Activated T-cell treated with anti-CD3 and anti-CD28 coated beads, Interleukin-2, amount 50 U/mL, for 72 hours (primary cell): Measurements from ENCODE around the gene ATF2. TPM values are rescaled to one million over a fixed set of nuclear protein-coding genes. Genes with fewer than 3 reads are reported as not detected.
A peak's percentile ranks its signal among the peaks of the same experiment; 100 is the strongest.
"Not testable (repeated sequence)": the region's sequence is repeated elsewhere in the genome, so short reads cannot be mapped to it uniquely, and the experiment has no call there.

Source experiments
- ATAC-seq, 2 donors: fragments of 150-1000 bp; cut with Tn5 transposase; replicated peaks in 1 of 2; 2 replicates each; pipeline ENCODE4 v1.10.0; 2021; ENCODE audit warnings: moderate library complexity in 2 of 2, mild to moderate bottlenecking in 1 of 2
- DNase-seq, 2 donors: peaks; one replicate each; pipeline ENCODE4 v3.0.0; 2021 to 2022; ENCODE audit warnings: mixed read lengths in 1 of 2
- H3K27ac Mint-ChIP-seq: one replicate; pipeline ENCODE4 v1.8.0; 2022; ENCODE audit warnings: mild to moderate bottlenecking, moderate library complexity, mixed read lengths
- H3K27me3 Mint-ChIP-seq: one replicate; pipeline ENCODE4 v1.8.0; 2022; ENCODE audit warnings: low read depth, mixed read lengths
- H3K36me3 Mint-ChIP-seq, 2 donors: one replicate each; pipeline ENCODE4 v1.8.0; 2022; ENCODE audit warnings: mixed read lengths in 2 of 2, mild to moderate bottlenecking in 1 of 2; ENCODE audit not compliant: insufficient read depth in 2 of 2
- H3K4me1 Mint-ChIP-seq: one replicate; pipeline ENCODE4 v1.8.0; 2022; ENCODE audit warnings: low read depth, mixed read lengths
- H3K4me3 Mint-ChIP-seq, 2 donors: one replicate each; pipeline ENCODE4 v1.8.0; 2022; ENCODE audit warnings: mild to moderate bottlenecking in 2 of 2, mixed read lengths in 2 of 2, moderate library complexity in 2 of 2
- H3K9me3 Mint-ChIP-seq, 2 donors: one replicate each; pipeline ENCODE4 v1.8.0; 2022; ENCODE audit warnings: mixed read lengths in 2 of 2
- total RNA-seq, 2 donors: library from RNA; stranded (reverse); gene quantifications; one replicate each; pipeline ENCODE4 v1.2.3, GENCODE V29; 2022

Gene ATF2
- total RNA-seq, 2 donors from 2014 or later = 65.8 to 67.0 TPM

- not testable (repeated sequence) for H3K9me3 Mint-ChIP-seq, DNase-seq, H3K4me3 Mint-ChIP-seq, H3K4me1 Mint-ChIP-seq, H3K27ac Mint-ChIP-seq, ATAC-seq, H3K27me3 Mint-ChIP-seq
- H3K36me3 Mint-ChIP-seq = peaks cover 5 to 12% of the 10 kb centered on the region in 2 donors
Observed at GRCh38 chr2:175108091-175108490, 59.9 kb downstream of the ATF2 start.

GRCh38 chr2:175107146-175107545 is 60.9 kb downstream of the ATF2 start:
- ATAC-seq = no peak
- no peak for DNase-seq
- Mint-ChIP-seq H3K4me1 (no peaks in the 10 kb centered on the region), H3K9me3 (no peaks in the 10 kb centered on the region), H3K27me3 (no peaks in the 10 kb centered on the region), H3K4me3 (no peak overlapping the region), H3K36me3 (peaks cover 5 to 10% of the 10 kb centered on the region in 2 donors), H3K27ac (no peak overlapping the region)

DNA sequence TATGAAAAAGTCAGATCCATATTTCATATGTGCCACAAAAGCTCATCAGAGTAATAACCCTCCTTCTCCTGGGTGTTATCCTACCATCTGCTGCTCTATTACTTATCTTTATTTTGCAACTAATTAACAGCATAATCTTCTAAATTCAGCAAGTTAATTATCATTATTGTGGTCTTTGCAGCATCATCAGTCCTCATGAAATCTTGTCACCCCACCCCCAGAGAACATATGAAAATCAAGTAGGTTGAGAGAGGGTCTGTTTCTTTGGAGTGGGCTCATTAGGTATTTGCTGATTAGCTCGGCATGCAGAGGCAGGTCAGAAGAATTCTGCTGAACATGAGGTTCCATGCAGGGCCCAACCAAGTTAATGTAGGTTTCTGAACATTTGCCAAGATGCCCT is 64.8 kb downstream of the ATF2 start:
- Mint-ChIP-seq H3K9me3 (no peaks in the 10 kb centered on the region), H3K36me3 (peaks cover 2 to 6% of the 10 kb centered on the region in 2 donors), H3K27ac (no peak overlapping the region), H3K4me3 (no peak overlapping the region), H3K4me1 (no peaks in the 10 kb centered on the region), H3K27me3 (no peaks in the 10 kb centered on the region)
- ATAC-seq (no peak), DNase-seq (no peak)

DNA sequence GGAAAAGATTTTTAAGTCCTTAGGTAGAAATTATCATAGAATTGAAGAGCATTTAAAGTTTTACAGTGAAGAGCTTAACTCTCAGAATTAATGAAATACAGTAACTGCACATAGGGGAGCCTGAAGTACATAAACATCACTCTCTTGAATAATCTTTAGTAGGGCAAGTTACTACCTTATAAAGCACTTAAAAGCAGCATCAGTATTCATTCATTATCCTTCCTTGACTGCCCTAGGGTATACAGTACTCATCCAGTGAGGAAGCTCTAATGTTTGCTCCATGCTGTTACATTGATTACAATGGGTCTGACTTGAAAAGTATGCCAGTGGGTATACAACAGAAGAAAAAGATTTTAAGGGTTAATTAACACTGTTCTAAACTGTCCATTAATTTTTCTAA is 66.5 kb downstream of the ATF2 start:
- no peaks in the 10 kb centered on the region for H3K27me3 Mint-ChIP-seq
- H3K27ac Mint-ChIP-seq = no peak overlapping the region
- no peaks in the 10 kb centered on the region for H3K9me3 Mint-ChIP-seq
- peaks cover 2% of the 10 kb centered on the region in 2 donors for H3K36me3 Mint-ChIP-seq
- ATAC-seq (no peak), DNase-seq (no peak)
- H3K4me3 Mint-ChIP-seq = no peak overlapping the region
- H3K4me1 Mint-ChIP-seq = no peaks in the 10 kb centered on the region

- ATAC-seq = no peak
- Mint-ChIP-seq H3K27ac (no peak overlapping the region), H3K4me1 (no peaks in the 10 kb centered on the region), H3K4me3 (no peak overlapping the region), H3K36me3 (peaks cover 0 to 13% of the 10 kb centered on the region in 2 donors), H3K9me3 (no peaks in the 10 kb centered on the region), H3K27me3 (no peaks in the 10 kb centered on the region)
- DNase-seq = no peak
Observed at GRCh38 chr2:175097297-175097696, 70.7 kb downstream of the ATF2 start.

DNA sequence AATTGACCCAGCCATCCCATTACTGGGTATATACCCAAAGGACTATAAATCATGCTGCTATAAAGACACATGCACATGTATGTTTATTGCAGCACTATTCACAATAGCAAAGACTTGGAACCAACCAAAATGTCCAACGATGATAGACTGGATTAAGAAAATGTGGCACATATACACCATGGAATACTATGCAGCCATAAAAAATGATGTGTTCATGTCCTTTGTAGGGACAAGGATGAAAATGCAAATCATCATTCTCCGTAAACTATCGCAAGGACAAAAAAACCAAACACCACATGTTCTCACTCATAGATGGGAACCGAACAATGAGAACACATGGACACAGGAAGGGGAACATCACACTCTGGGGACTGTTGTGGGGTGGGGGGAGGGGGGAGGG is 83.9 kb downstream of the ATF2 start:
- peaks cover 12 to 24% of the 10 kb centered on the region in 2 donors for H3K36me3 Mint-ChIP-seq
- ATAC-seq, H3K4me1 Mint-ChIP-seq, H3K27ac Mint-ChIP-seq, H3K9me3 Mint-ChIP-seq, DNase-seq, H3K4me3 Mint-ChIP-seq, H3K27me3 Mint-ChIP-seq: not testable (repeated sequence)

- H3K4me1 Mint-ChIP-seq = no peaks in the 10 kb centered on the region
- peaks cover 13 to 32% of the 10 kb centered on the region in 2 donors for H3K36me3 Mint-ChIP-seq
- no peak overlapping the region for H3K4me3 Mint-ChIP-seq
- DNase-seq (no peak), ATAC-seq (no peak)
- H3K27me3 Mint-ChIP-seq = no peaks in the 10 kb centered on the region
- no peak overlapping the region for H3K27ac Mint-ChIP-seq
- peaks cover 0 to 2% of the 10 kb centered on the region in 2 donors for H3K9me3 Mint-ChIP-seq
Observed at GRCh38 chr2:175080479-175080878, 87.5 kb downstream of the ATF2 start.

DNA sequence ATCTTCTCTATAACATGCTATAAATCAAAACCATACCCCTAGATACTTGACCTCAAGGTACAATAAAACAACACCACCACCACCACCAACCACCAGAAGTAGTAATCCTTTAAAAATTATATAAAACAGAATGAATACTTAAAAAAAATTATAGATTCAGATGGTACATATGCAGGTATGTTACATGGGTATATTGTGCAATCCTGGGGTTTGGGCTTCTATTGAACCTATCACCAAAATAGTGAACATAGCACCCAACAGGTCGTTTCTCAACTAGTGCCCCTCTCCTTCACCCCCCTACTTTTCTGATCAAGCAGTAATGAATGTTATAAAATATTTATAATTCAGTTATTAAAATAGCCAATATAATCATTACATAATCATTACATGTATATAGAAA is 91.7 kb downstream of the ATF2 start:
- H3K27ac Mint-ChIP-seq = no peak overlapping the region
- ATAC-seq = no peak
- H3K9me3 Mint-ChIP-seq = no peaks in the 10 kb centered on the region
- no peaks in the 10 kb centered on the region for H3K27me3 Mint-ChIP-seq
- H3K4me3 Mint-ChIP-seq = no peak overlapping the region
- peaks cover 7 to 29% of the 10 kb centered on the region in 2 donors for H3K36me3 Mint-ChIP-seq
- DNase-seq = no peak
- no peaks in the 10 kb centered on the region for H3K4me1 Mint-ChIP-seq

GRCh38 chr2:175074478-175074877 is 93.5 kb downstream of the ATF2 start:
- Mint-ChIP-seq H3K4me1 (no peaks in the 10 kb centered on the region), H3K4me3 (no peak overlapping the region), H3K36me3 (peaks cover 7 to 23% of the 10 kb centered on the region in 2 donors), H3K27ac (no peak overlapping the region), H3K9me3 (no peaks in the 10 kb centered on the region), H3K27me3 (no peaks in the 10 kb centered on the region)
- no peak for DNase-seq
- ATAC-seq = no peak

DNA sequence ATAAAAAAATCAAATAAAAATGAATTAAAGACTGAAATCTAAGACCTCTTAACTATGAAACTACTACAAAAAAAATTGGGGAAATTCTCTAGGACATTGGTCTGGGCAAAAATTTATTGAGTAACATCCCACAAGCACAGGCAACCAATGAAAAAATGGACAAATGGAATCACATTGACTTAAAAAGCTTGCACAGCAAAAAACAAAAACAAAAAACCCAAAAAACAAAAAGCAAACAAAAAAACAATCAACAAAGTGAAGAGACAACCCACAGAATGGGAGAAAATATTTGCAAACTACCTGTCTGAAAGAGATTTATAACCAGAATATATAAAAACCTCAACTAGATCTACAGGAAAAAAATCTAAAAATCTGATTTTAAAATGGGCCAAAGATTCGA is 99.5 kb downstream of the ATF2 start:
- no peak overlapping the region for H3K4me3 Mint-ChIP-seq
- H3K36me3 Mint-ChIP-seq = peaks cover 6 to 8% of the 10 kb centered on the region in 2 donors
- no peak for ATAC-seq
- no peak for DNase-seq
- H3K27ac Mint-ChIP-seq = no peak overlapping the region
- no peaks in the 10 kb centered on the region for H3K27me3 Mint-ChIP-seq
- no peaks in the 10 kb centered on the region for H3K9me3 Mint-ChIP-seq
- no peaks in the 10 kb centered on the region for H3K4me1 Mint-ChIP-seq

DNA sequence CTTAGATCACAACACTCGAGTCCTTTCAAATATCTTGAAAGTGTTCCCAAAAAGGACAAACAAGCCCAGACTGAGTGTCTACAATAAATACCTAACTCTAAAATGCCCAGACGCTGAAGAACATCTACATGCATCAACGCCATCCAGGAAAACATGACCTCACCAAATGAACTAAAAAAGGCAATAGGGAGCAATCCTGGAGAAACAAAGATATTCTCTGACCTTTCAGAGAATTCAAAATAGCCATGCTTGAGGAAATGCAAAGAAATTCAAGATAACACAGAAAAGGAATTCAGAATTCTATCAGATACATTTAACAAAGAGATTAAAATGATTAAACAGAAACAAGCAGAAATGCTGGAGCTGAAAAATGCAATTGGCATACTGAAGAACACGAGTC is 101.6 kb downstream of the ATF2 start:
- Mint-ChIP-seq H3K27me3 (no peaks in the 10 kb centered on the region), H3K4me3 (no peak overlapping the region), H3K4me1 (no peaks in the 10 kb centered on the region), H3K27ac (no peak overlapping the region), H3K9me3 (no peaks in the 10 kb centered on the region), H3K36me3 (peaks cover 2 to 4% of the 10 kb centered on the region in 2 donors)
- DNase-seq (no peak), ATAC-seq (no peak)

DNA sequence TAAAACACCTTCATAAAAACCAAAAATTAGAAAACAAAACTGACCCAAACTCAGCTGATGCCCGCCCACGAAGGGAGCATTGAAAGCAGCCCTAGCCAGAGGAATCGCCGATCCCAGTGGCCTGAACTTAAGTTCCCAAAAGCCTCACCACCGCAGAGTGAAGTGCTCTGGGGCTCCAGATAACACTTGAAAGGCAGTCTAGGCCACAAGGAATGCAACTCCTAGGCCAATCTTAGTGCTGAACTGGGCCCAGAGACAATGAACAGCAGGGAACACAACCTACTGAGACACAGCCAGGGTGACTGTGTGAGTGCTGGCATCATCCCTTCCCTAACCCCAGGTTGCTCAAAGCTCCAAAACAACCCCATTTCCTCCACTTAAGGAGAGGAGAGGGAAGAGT is 103.2 kb downstream of the ATF2 start:
- no peaks in the 10 kb centered on the region for H3K27me3 Mint-ChIP-seq
- H3K4me1 Mint-ChIP-seq = no peaks in the 10 kb centered on the region
- H3K36me3 Mint-ChIP-seq = peaks cover 2 to 4% of the 10 kb centered on the region in 2 donors
- DNase-seq (no peak), ATAC-seq (no peak)
- no peaks in the 10 kb centered on the region for H3K9me3 Mint-ChIP-seq
- H3K27ac Mint-ChIP-seq = no peak overlapping the region
- no peak overlapping the region for H3K4me3 Mint-ChIP-seq

- Mint-ChIP-seq H3K27me3 (no peaks in the 10 kb centered on the region), H3K9me3 (no peaks in the 10 kb centered on the region), H3K36me3 (peaks cover 3 to 4% of the 10 kb centered on the region in 2 donors), H3K4me1 (no peaks in the 10 kb centered on the region), H3K27ac (no peak overlapping the region), H3K4me3 (no peak overlapping the region)
- no peak for ATAC-seq
- no peak for DNase-seq
Observed at GRCh38 chr2:175063741-175064140, 104.3 kb downstream of the ATF2 start.

GRCh38 chr2:175062787-175063585 is 105.0 kb downstream of the ATF2 start:
- no peak for ATAC-seq
- peak overlapping the region; percentile 2 for H3K27ac Mint-ChIP-seq

More at GRCh38 chr2:175062787-175063585, 105.0 kb downstream of the ATF2 start:
- no peak for DNase-seq
- no peaks in the 10 kb centered on the region for H3K4me1 Mint-ChIP-seq
- no peaks in the 10 kb centered on the region for H3K27me3 Mint-ChIP-seq
- no peaks in the 10 kb centered on the region for H3K9me3 Mint-ChIP-seq
- peaks cover 3 to 4% of the 10 kb centered on the region in 2 donors for H3K36me3 Mint-ChIP-seq
- no peak overlapping the region for H3K4me3 Mint-ChIP-seq
